Body of pancreas (tissue), 4 donors: ENCODE data around the gene GRIA1. TPM values are rescaled to one million over a fixed set of nuclear protein-coding genes. Genes with fewer than 3 reads are reported as not detected.
"Not testable (repeated sequence)": the region's sequence is repeated elsewhere in the genome, so short reads cannot be mapped to it uniquely, and the experiment has no call there.

ENCODE experiments used
- ATAC-seq: fragments of 150-250 bp; one replicate; pipeline ENCODE4 v1.9.1; 2016
- DNase-seq, 4 donors: peaks; one replicate each; pipeline ENCODE4 v3.0.0-alpha.2; 2019
- H3K27ac ChIP-seq, 4 donors: fragments of 200-600 bp; sonication (generic); 1 replicate in 3 of 4; 2 replicates in 1 of 4; pipeline versions ENCODE4 v1.5.1 to v1.6.1; 2016 to 2019; ENCODE audit warnings: mild to moderate bottlenecking in 1 of 4, mixed read lengths in 1 of 4, moderate library complexity in 1 of 4
- H3K27me3 ChIP-seq, 2 donors: fragments of 200-600 bp; sonication (generic); one replicate each; pipeline ENCODE4 v1.6.0; 2016; ENCODE audit warnings: mild to moderate bottlenecking in 1 of 2
- H3K36me3 ChIP-seq, 2 donors: fragments of 200-600 bp; sonication (generic); replicated peaks in 1 of 2; 2 replicates each; pipeline ENCODE4 v1.5.1; 2016; ENCODE audit warnings: low read depth in 2 of 2; ENCODE audit not compliant: insufficient read depth in 1 of 2
- H3K4me1 ChIP-seq: fragments of 200-600 bp; sonication (generic); one replicate; pipeline ENCODE4 v1.6.0; 2016
- H3K4me3 ChIP-seq, 2 donors: fragments of 200-600 bp; sonication (generic); 1 replicate in 1 of 2; 2 replicates in 1 of 2; pipeline ENCODE4 v1.5.1; 2016 to 2019
- H3K9me3 ChIP-seq, 3 donors: fragments of 200-600 bp; sonication (generic); 1 replicate in 2 of 3; 2 replicates in 1 of 3; pipeline ENCODE4 v1.5.1; 2016
- CTCF ChIP-seq, 7 experiments: fragments of 450-650 bp in 4 of 7; fragments of 200-600 bp in 3 of 7; sonication (generic) in 3 of 7; IDR thresholded peaks; one replicate each; pipeline ENCODE4 v1.5.1; 2016 to 2019; ENCODE audit warnings: antibody characterized with exemption in 7 of 7
- POLR2A ChIP-seq, 3 donors: fragments of 450-650 bp; IDR thresholded peaks; one replicate each; pipeline ENCODE4 v1.6.1; 2016; ENCODE audit warnings: antibody characterized with exemption in 3 of 3, mild to moderate bottlenecking in 2 of 3
- WGBS, 2 donors: methylation state at CpG; one replicate each; pipeline ENCODE4 v1.1.5; 2017; 5-methylcytosine and 5-hydroxymethylcytosine counted together
- intact Hi-C: fragments of 100-400 bp; cut with DNase I; formaldehyde crosslinking; loops from one replicate; pipeline ENCODE4 v1.15.1; 2023
- total RNA-seq, 2 donors: library from RNA; depleted of rRNA; stranded (reverse); fragments of >200 nt; gene quantifications; one replicate each; pipeline ENCODE4 v1.1.0, GENCODE V29; 2016

Gene GRIA1
- total RNA-seq, 2 donors from 2014 or later, result 0.26 to 2.6 TPM

- Histone ChIP-seq H3K27ac (no peak overlapping the region), H3K27me3 (no peaks in the 10 kb centered on the region), H3K9me3 (no peaks in the 10 kb centered on the region), H3K4me3 (no peak overlapping the region), H3K36me3 (no peaks in the 10 kb centered on the region), H3K4me1 (no peaks in the 10 kb centered on the region)
- ATAC-seq (no peak), DNase-seq (no peak)
- 13 to 15% methylated on average over 1 of the region's 1 CpG for WGBS, 2 donors
- intact Hi-C loops, result no loop called here
- TF ChIP-seq POLR2A (IDR thresholded peaks at IDR 0.05) (no peak), CTCF (IDR thresholded peaks at IDR 0.05) (no peak)
Measured at GRCh38 chr5:153718713-153719112, 228.2 kb downstream of the GRIA1 start.

GRCh38 chr5:153719324-153719723 is 228.9 kb downstream of the GRIA1 start:
- Histone ChIP-seq H3K9me3 (no peaks in the 10 kb centered on the region), H3K36me3 (no peaks in the 10 kb centered on the region), H3K4me1 (no peaks in the 10 kb centered on the region), H3K4me3 (no peak overlapping the region), H3K27me3 (no peaks in the 10 kb centered on the region), H3K27ac (no peak overlapping the region)
- TF ChIP-seq CTCF (IDR thresholded peaks at IDR 0.05) (no peak), POLR2A (IDR thresholded peaks at IDR 0.05) (no peak)
- 48 to 49% methylated on average over 5 of the region's 5 CpGs for WGBS, 2 donors
- intact Hi-C loops, result no loop called here
- DNase-seq (no peak), ATAC-seq (no peak)

- H3K9me3 ChIP-seq, H3K4me3 ChIP-seq, intact Hi-C loops, H3K36me3 ChIP-seq, ATAC-seq, H3K27ac ChIP-seq, H3K27me3 ChIP-seq, DNase-seq, H3K4me1 ChIP-seq: not testable (repeated sequence)
- WGBS, 2 donors, result 79 to 81% methylated on average over 14 to 15 of the region's 15 CpGs
Measured at GRCh38 chr5:153723022-153723610, 232.6 kb downstream of the GRIA1 start.

- no peaks in the 10 kb centered on the region for H3K27me3 ChIP-seq
- H3K27ac ChIP-seq, result no peak overlapping the region
- H3K36me3 ChIP-seq, result no peaks in the 10 kb centered on the region
- H3K9me3 ChIP-seq, result no peaks in the 10 kb centered on the region
- intact Hi-C loops, result no loop called here
- ATAC-seq (no peak), DNase-seq (no peak)
- H3K4me3 ChIP-seq, result no peak overlapping the region
- H3K4me1 ChIP-seq, result no peaks in the 10 kb centered on the region
- WGBS, 2 donors, result 57 to 68% methylated on average over 5 of the region's 5 CpGs
- no peak for TF ChIP-seq POLR2A (IDR thresholded peaks at IDR 0.05)
- no peak for TF ChIP-seq CTCF (IDR thresholded peaks at IDR 0.05)
Measured at GRCh38 chr5:153742060-153742459, 251.6 kb downstream of the GRIA1 start.

GRCh38 chr5:153744751-153745150 is 254.3 kb downstream of the GRIA1 start:
- intact Hi-C loops, result no loop called here

More at GRCh38 chr5:153744751-153745150, 254.3 kb downstream of the GRIA1 start:
- TF ChIP-seq CTCF (IDR thresholded peaks at IDR 0.05), result no peak
- TF ChIP-seq POLR2A (IDR thresholded peaks at IDR 0.05), result no peak
- Histone ChIP-seq H3K27ac (no peak overlapping the region), H3K4me1 (no peaks in the 10 kb centered on the region), H3K27me3 (no peaks in the 10 kb centered on the region), H3K4me3 (no peak overlapping the region), H3K36me3 (no peaks in the 10 kb centered on the region), H3K9me3 (no peaks in the 10 kb centered on the region)
- ATAC-seq (no peak), DNase-seq (no peak)
- 59 to 64% methylated on average over 2 of the region's 2 CpGs for WGBS, 2 donors
